Neural progenitor cell (in vitro differentiated cells): Measurements from ENCODE around the gene RBM28. TPM values are rescaled to one million over a fixed set of nuclear protein-coding genes. Genes with fewer than 3 reads are reported as not detected.

ENCODE experiments used
- DNase-seq: peaks from one replicate; pipeline ENCODE4 v3.0.0-alpha.2; 2016; ENCODE audit warnings: low spot score
- H2AFZ ChIP-seq: fragments of 200-600 bp; sonication (generic); replicated peaks from 2 replicates; pipeline ENCODE4 v1.6.1; 2016; ENCODE audit warnings: antibody characterized with exemption
- H3F3A ChIP-seq: fragments of 200-600 bp; sonication (generic); 2 replicates; pipeline ENCODE4 v1.6.1; 2016; ENCODE audit warnings: antibody characterized with exemption, low read depth
- H3K27ac ChIP-seq: fragments of 200-600 bp; sonication (generic); 2 replicates; pipeline ENCODE4 v1.5.1; 2016; ENCODE audit warnings: mild to moderate bottlenecking
- H3K27me3 ChIP-seq: fragments of 200-600 bp; sonication (generic); 2 replicates; pipeline ENCODE4 v1.6.1; 2016; ENCODE audit warnings: mild to moderate bottlenecking, moderate library complexity
- H3K36me3 ChIP-seq: fragments of 200-600 bp; sonication (generic); 2 replicates; pipeline ENCODE4 v1.5.1; 2016
- H3K4me1 ChIP-seq: fragments of 200-600 bp; sonication (generic); 2 replicates; pipeline ENCODE4 v1.6.1; 2016; ENCODE audit warnings: mixed run types
- H3K4me2 ChIP-seq: fragments of 200-600 bp; sonication (generic); 2 replicates; pipeline ENCODE4 v1.6.1; 2016
- H3K4me3 ChIP-seq: fragments of 200-600 bp; sonication (generic); 2 replicates; pipeline ENCODE4 v1.5.1; 2016
- H3K79me2 ChIP-seq: fragments of 200-600 bp; sonication (generic); 2 replicates; pipeline ENCODE4 v1.6.1; 2016; ENCODE audit warnings: low read depth
- H3K9ac ChIP-seq: fragments of 200-600 bp; sonication (generic); 2 replicates; pipeline ENCODE4 v1.6.1; 2016
- H3K9me3 ChIP-seq: fragments of 200-600 bp; sonication (generic); 2 replicates; pipeline ENCODE4 v1.5.1; 2016; ENCODE audit warnings: low read depth
- H4K20me1 ChIP-seq: fragments of 200-600 bp; sonication (generic); 2 replicates; pipeline ENCODE4 v1.6.1; 2016; ENCODE audit warnings: low read depth
- H3K27ac Mint-ChIP-seq: 3 replicates; pipeline ENCODE4 v1.8.0; 2021; ENCODE audit warnings: mixed read lengths
- H3K27me3 Mint-ChIP-seq: 2 replicates; pipeline ENCODE4 v1.8.0; 2022; ENCODE audit warnings: low read depth, mild to moderate bottlenecking, inconsistent platforms, moderate library complexity, mixed read lengths; ENCODE audit not compliant: insufficient read depth
- H3K36me3 Mint-ChIP-seq: 3 replicates; pipeline ENCODE4 v1.8.0; 2021; ENCODE audit warnings: mixed read lengths
- H3K4me1 Mint-ChIP-seq: 3 replicates; pipeline ENCODE4 v1.8.0; 2021; ENCODE audit warnings: mixed read lengths
- H3K4me3 Mint-ChIP-seq: 3 replicates; pipeline ENCODE4 v1.8.0; 2021; ENCODE audit warnings: mild to moderate bottlenecking, moderate library complexity, mixed read lengths
- H3K9me3 Mint-ChIP-seq: 3 replicates; pipeline ENCODE4 v1.8.0; 2020; ENCODE audit warnings: mixed read lengths
- EZH2 ChIP-seq: fragments of 200-600 bp; sonication (generic); IDR thresholded peaks from 2 replicates; pipeline ENCODE4 v1.6.1; 2017; ENCODE audit warnings: antibody characterized with exemption, mild to moderate bottlenecking, moderate library complexity
- EZH2phosphoT487 ChIP-seq: fragments of 200-600 bp; sonication (generic); IDR thresholded peaks from 2 replicates; pipeline ENCODE4 v1.6.1; 2017; ENCODE audit warnings: antibody characterized with exemption
- total RNA-seq: library from RNA; depleted of rRNA; stranded (reverse); fragments of >200 nt; gene quantifications from 2 replicates; pipeline ENCODE4 v1.2.3, GENCODE V29; 2015; ENCODE audit warnings: low replicate concordance
- TF ChIP-seq, protein P1 (sequence below): fragments of 200-600 bp; sonication (generic); IDR thresholded peaks from 2 replicates; pipeline ENCODE4 v1.5.1; 2017; ENCODE audit warnings: antibody characterized with exemption, mild to moderate bottlenecking

Gene RBM28
- total RNA-seq, 1 donor from 2014 or later = 33.5 TPM

DNA sequence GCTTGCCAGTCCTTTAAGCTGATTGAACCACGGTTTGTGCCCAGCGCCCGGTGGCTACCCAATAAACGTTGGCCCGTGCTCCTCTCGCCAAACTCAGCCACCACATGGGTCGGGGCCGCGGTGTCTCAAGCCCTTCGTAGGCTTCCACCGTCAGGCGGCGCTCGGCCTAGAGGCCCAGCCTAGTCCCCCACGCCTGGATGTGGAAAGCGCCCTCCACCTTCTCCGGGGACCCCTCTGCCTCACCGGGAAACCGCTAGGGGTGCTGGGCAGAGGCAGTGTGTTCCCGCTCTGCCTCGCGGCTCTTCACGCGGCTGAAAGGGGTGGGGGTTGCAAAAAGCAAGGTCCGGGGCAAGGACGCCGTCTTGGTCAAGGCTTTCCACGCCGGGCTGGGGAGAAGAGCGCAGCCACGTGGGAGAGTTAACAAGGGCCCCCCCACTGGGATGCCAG lies 72.9 kb downstream of the RBM28 start:
- Histone ChIP-seq H3K36me3 (no peaks in the 10 kb centered on the region), H3K4me2 (no peak overlapping the region), H3K4me1 (peaks cover 27% of the 10 kb centered on the region), H3K9ac (no peak overlapping the region), H3K27ac (no peak overlapping the region), H4K20me1 (no peaks in the 10 kb centered on the region), H3K79me2 (no peaks in the 10 kb centered on the region), H3K9me3 (no peaks in the 10 kb centered on the region), H3F3A (peaks cover 26% of the 10 kb centered on the region), H3K27me3 (no peaks in the 10 kb centered on the region), H3K4me3 (no peak overlapping the region), H2AFZ (no peak overlapping the region)
- H3K27ac Mint-ChIP-seq = no peak overlapping the region
- peaks cover 2% of the 10 kb centered on the region for H3K36me3 Mint-ChIP-seq
- H3K4me1 Mint-ChIP-seq = peaks cover 38% of the 10 kb centered on the region
- DNase-seq = no peak
- H3K4me3 Mint-ChIP-seq = no peak overlapping the region
- H3K9me3 Mint-ChIP-seq = peaks cover 2% of the 10 kb centered on the region
- TF ChIP-seq EZH2 (no peak), EZH2phosphoT487 (no peak)
- TF ChIP-seq, protein P1, sequence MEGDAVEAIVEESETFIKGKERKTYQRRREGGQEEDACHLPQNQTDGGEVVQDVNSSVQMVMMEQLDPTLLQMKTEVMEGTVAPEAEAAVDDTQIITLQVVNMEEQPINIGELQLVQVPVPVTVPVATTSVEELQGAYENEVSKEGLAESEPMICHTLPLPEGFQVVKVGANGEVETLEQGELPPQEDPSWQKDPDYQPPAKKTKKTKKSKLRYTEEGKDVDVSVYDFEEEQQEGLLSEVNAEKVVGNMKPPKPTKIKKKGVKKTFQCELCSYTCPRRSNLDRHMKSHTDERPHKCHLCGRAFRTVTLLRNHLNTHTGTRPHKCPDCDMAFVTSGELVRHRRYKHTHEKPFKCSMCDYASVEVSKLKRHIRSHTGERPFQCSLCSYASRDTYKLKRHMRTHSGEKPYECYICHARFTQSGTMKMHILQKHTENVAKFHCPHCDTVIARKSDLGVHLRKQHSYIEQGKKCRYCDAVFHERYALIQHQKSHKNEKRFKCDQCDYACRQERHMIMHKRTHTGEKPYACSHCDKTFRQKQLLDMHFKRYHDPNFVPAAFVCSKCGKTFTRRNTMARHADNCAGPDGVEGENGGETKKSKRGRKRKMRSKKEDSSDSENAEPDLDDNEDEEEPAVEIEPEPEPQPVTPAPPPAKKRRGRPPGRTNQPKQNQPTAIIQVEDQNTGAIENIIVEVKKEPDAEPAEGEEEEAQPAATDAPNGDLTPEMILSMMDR = no peak
- H3K27me3 Mint-ChIP-seq = peaks cover 13% of the 10 kb centered on the region

DNA sequence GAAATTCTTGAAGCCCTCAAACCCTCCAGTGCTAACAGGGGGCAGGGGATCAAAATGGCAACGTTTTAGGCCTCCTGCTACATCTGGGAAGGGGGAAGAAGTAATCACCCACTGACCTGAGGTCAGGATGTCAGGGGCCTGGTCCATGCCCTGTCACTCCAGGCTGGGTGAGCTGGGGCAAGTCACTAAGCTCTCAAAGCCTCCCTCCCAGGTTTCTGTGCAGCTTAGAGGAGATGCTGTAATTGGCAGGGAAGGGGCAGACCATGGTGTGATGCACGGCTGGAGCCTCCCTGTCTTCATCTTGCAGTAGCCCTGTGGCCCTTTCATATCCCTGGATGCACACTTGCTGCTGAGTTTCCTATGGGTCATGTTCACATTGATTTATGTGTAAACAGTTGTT lies 75.5 kb downstream of the RBM28 start:
- no peak overlapping the region for H3K4me3 Mint-ChIP-seq
- peaks cover 2% of the 10 kb centered on the region for H3K9me3 Mint-ChIP-seq
- peaks cover 26% of the 10 kb centered on the region for H3F3A ChIP-seq
- H3K4me3 ChIP-seq = no peak overlapping the region
- peaks cover 34% of the 10 kb centered on the region for H3K4me1 Mint-ChIP-seq
- H3K27ac ChIP-seq = no peak overlapping the region
- no peaks in the 10 kb centered on the region for H3K9me3 ChIP-seq
- H3K4me2 ChIP-seq = peak overlapping the region; percentile 63
- H3K36me3 Mint-ChIP-seq = peaks cover 2% of the 10 kb centered on the region
- DNase-seq = peak; percentile 49
- peaks cover 21% of the 10 kb centered on the region for H3K4me1 ChIP-seq
- no peak overlapping the region for H3K9ac ChIP-seq
- TF ChIP-seq EZH2 = no peak
- TF ChIP-seq, protein P1 = no peak
- no peak for TF ChIP-seq EZH2phosphoT487
- H3K27ac Mint-ChIP-seq = no peak overlapping the region
- H2AFZ ChIP-seq = no peak overlapping the region
- H3K79me2 ChIP-seq = no peaks in the 10 kb centered on the region
- H3K36me3 ChIP-seq = no peaks in the 10 kb centered on the region
- H3K27me3 Mint-ChIP-seq = peaks cover 11% of the 10 kb centered on the region
- no peaks in the 10 kb centered on the region for H3K27me3 ChIP-seq
- no peaks in the 10 kb centered on the region for H4K20me1 ChIP-seq

- peaks cover 26% of the 10 kb centered on the region for H3F3A ChIP-seq
- H3K9ac ChIP-seq = no peak overlapping the region
- H3K27ac ChIP-seq = peak overlapping the region; percentile 39
These were observed 76.1 kb downstream of the RBM28 start for GRCh38 chr7:128267595-128267924.

More at GRCh38 chr7:128267595-128267924, 76.1 kb downstream of the RBM28 start:
- peak overlapping the region; percentile 71 for H2AFZ ChIP-seq
- no peaks in the 10 kb centered on the region for H4K20me1 ChIP-seq
- no peaks in the 10 kb centered on the region for H3K9me3 ChIP-seq
- H3K4me3 ChIP-seq = peak overlapping the region; percentile 25
- H3K4me1 ChIP-seq = peaks cover 21% of the 10 kb centered on the region
- Mint-ChIP-seq H3K27ac (peak overlapping the region; percentile 80), H3K27me3 (peaks cover 13% of the 10 kb centered on the region), H3K4me3 (peak overlapping the region; percentile 74), H3K4me1 (peaks cover 34% of the 10 kb centered on the region), H3K36me3 (peaks cover 2% of the 10 kb centered on the region), H3K9me3 (peaks cover 2% of the 10 kb centered on the region)
- no peaks in the 10 kb centered on the region for H3K36me3 ChIP-seq
- H3K4me2 ChIP-seq = peak overlapping the region; percentile 63
- TF ChIP-seq EZH2 (no peak), EZH2phosphoT487 (no peak)
- TF ChIP-seq, protein P1 = no peak
- no peaks in the 10 kb centered on the region for H3K79me2 ChIP-seq
- no peak for DNase-seq
- no peaks in the 10 kb centered on the region for H3K27me3 ChIP-seq
